Spleen (tissue), 7 donors: ENCODE measurements around the gene MRPL37.

Experiments used
- POLR2AphosphoS5 ChIP-seq, 3 donors: sonication (generic); formaldehyde crosslinking; IDR thresholded peaks; one replicate each; pipeline ENCODE4 v1.5.1; 2017; ENCODE audit warnings: antibody characterized with exemption in 3 of 3
- TF ChIP-seq, protein P1 (sequence below), 11 experiments: fragments of 200-600 bp in 7 of 11; fragments of 450-650 bp in 4 of 11; sonication (generic) in 4 of 11; IDR thresholded peaks in 8 of 11; conservative IDR thresholded peaks in 3 of 11; 1 replicate in 7 of 11; 2 replicates in 4 of 11; pipeline versions ENCODE4 v1.4.0 to v1.8.0; 2016 to 2021; ENCODE audit warnings: antibody characterized with exemption in 11 of 11, inconsistent platforms in 4 of 11, mild to moderate bottlenecking in 1 of 11
- donor health status: DM: no; HTN: no; CAD: no; lungs with moderate emphysema.
- donor health status: DM: no; HTN: no; CAD: no.
- donor health status: DM: no; HTN: no; CAD: no.

DNA sequence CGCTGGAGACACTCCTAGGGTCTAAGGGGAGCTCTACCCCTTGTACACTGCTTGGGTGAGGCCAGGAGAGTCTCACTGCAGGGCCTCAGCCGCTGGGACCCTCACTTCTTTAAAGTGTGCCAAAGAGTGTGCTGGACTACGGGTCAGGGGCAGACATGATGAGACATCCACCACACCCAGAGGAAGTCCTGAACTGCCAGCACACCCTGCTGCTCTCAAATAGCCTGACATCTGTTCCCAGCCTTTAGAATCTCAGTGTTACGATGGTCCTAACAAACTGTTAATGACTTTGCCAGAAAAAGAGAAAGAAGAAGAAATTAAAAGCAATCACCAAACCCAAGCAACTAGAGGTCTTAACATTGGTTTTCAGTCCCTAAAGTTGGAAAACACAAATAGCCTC is 49.0 kb downstream of the MRPL37 start:
- TF ChIP-seq, protein P1, sequence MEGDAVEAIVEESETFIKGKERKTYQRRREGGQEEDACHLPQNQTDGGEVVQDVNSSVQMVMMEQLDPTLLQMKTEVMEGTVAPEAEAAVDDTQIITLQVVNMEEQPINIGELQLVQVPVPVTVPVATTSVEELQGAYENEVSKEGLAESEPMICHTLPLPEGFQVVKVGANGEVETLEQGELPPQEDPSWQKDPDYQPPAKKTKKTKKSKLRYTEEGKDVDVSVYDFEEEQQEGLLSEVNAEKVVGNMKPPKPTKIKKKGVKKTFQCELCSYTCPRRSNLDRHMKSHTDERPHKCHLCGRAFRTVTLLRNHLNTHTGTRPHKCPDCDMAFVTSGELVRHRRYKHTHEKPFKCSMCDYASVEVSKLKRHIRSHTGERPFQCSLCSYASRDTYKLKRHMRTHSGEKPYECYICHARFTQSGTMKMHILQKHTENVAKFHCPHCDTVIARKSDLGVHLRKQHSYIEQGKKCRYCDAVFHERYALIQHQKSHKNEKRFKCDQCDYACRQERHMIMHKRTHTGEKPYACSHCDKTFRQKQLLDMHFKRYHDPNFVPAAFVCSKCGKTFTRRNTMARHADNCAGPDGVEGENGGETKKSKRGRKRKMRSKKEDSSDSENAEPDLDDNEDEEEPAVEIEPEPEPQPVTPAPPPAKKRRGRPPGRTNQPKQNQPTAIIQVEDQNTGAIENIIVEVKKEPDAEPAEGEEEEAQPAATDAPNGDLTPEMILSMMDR (IDR thresholded peaks at IDR 0.05 in 8 of 11, conservative IDR thresholded peaks at IDR 0.05 in 3 of 11) = no peak
- no peak for TF ChIP-seq POLR2AphosphoS5 (IDR thresholded peaks at IDR 0.05)
